Activated CD8-positive, alpha-beta memory T cell treated with anti-CD3 and anti-CD28 coated beads, Interleukin-2, amount 50 U/mL, for 1 hour (primary cell): ENCODE data around the gene AKT3.
"Not testable (repeated sequence)": the region's sequence is repeated elsewhere in the genome, so short reads cannot be mapped to it uniquely, and the experiment has no call there.

Experiments used
- DNase-seq: peaks from one replicate; pipeline ENCODE4 v3.0.0-alpha.2; 2020; ENCODE audit errors: extremely low read depth

The AKT3 gene

GRCh38 chr1:243842161-243842560 is 7.9 kb downstream of the AKT3 start:
- no peak for DNase-seq

GRCh38 chr1:243841507-243841906 is 8.5 kb downstream of the AKT3 start:
- no peak for DNase-seq

- DNase-seq = no peak
These were observed 12.0 kb downstream of the AKT3 start for GRCh38 chr1:243837907-243838535.

GRCh38 chr1:243834130-243834529 is 15.9 kb downstream of the AKT3 start:
- no peak for DNase-seq

- DNase-seq = no peak
These were observed 18.6 kb downstream of the AKT3 start for GRCh38 chr1:243831463-243831862.

GRCh38 chr1:243827206-243827605 is 22.8 kb downstream of the AKT3 start:
- no peak for DNase-seq

- DNase-seq = not testable (repeated sequence)
These were observed 25.1 kb downstream of the AKT3 start for GRCh38 chr1:243824907-243825306.

- no peak for DNase-seq
These were observed 28.8 kb downstream of the AKT3 start for GRCh38 chr1:243821177-243821680.

- no peak for DNase-seq
These were observed 30.6 kb downstream of the AKT3 start for GRCh38 chr1:243819438-243819839.

- no peak for DNase-seq
These were observed 31.1 kb downstream of the AKT3 start for GRCh38 chr1:243818978-243819377.

GRCh38 chr1:243814718-243815117 is 35.3 kb downstream of the AKT3 start:
- no peak for DNase-seq

GRCh38 chr1:243807346-243807745 is 42.7 kb downstream of the AKT3 start:
- DNase-seq = not testable (repeated sequence)

GRCh38 chr1:243806310-243806709 is 43.7 kb downstream of the AKT3 start:
- no peak for DNase-seq

- DNase-seq = no peak
These were observed 47.3 kb downstream of the AKT3 start for GRCh38 chr1:243802736-243803135.

GRCh38 chr1:243801378-243801777 is 48.7 kb downstream of the AKT3 start:
- DNase-seq = no peak

GRCh38 chr1:243799908-243800307 is 50.1 kb downstream of the AKT3 start:
- no peak for DNase-seq

- DNase-seq = no peak
These were observed 51.3 kb downstream of the AKT3 start for GRCh38 chr1:243798726-243799125.

GRCh38 chr1:243796016-243796415 is 54.0 kb downstream of the AKT3 start:
- DNase-seq = no peak

- DNase-seq = no peak
These were observed 56.7 kb downstream of the AKT3 start for GRCh38 chr1:243793298-243793697.

GRCh38 chr1:243792891-243793290 is 57.2 kb downstream of the AKT3 start:
- no peak for DNase-seq

GRCh38 chr1:243792401-243792800 is 57.6 kb downstream of the AKT3 start:
- no peak for DNase-seq

GRCh38 chr1:243791586-243792267 is 58.3 kb downstream of the AKT3 start:
- no peak for DNase-seq

- no peak for DNase-seq
These were observed 59.6 kb downstream of the AKT3 start for GRCh38 chr1:243790404-243790803.
